ENCODE data around the gene DSP.

GRCh38 chr6:7540595-7540994 lies 876 bp upstream of the DSP start:
- TF ChIP-seq CTCF (IDR thresholded peaks at IDR 0.05; ENCODE audit: poor library complexity) (no peak), EZH2 (IDR thresholded peaks at IDR 0.05; ENCODE audit: borderline replicate concordance) (peak; percentile 33), EZH2phosphoT487 (IDR thresholded peaks at IDR 0.05; ENCODE audit: low read depth, severe bottlenecking, unreplicated experiment) (no peak)

All from hepatocyte (in vitro differentiated cells).